Karpas-422 (cell line): Measurements from ENCODE around the gene CLIP2. TPM values are rescaled to one million over a fixed set of nuclear protein-coding genes. Genes with fewer than 3 reads are reported as not detected.
A peak's percentile ranks its signal among the peaks of the same experiment; 100 is the strongest.

Experiments
- DNase-seq: peaks from one replicate; pipeline ENCODE4 v3.0.0-alpha.2; 2015
- H2AFZ ChIP-seq: fragments of 200-600 bp; sonication (generic); 2 replicates; pipeline ENCODE4 v1.6.1; 2014; ENCODE audit warnings: antibody characterized with exemption, low read length, mixed read lengths
- H3K27ac ChIP-seq: fragments of 200-600 bp; sonication (generic); 2 replicates; pipeline ENCODE4 v1.5.1; 2014; ENCODE audit warnings: mild to moderate bottlenecking, low read length, moderate library complexity
- H3K27me3 ChIP-seq: fragments of 200-600 bp; sonication (generic); 2 replicates; pipeline ENCODE4 v1.6.1; 2014; ENCODE audit warnings: low read length, mixed read lengths
- H3K36me3 ChIP-seq: fragments of 200-600 bp; sonication (generic); 2 replicates; pipeline ENCODE4 v1.6.1; 2014; ENCODE audit warnings: low read length, mixed read lengths; ENCODE audit not compliant: insufficient read depth
- H3K4me1 ChIP-seq: fragments of 200-600 bp; sonication (generic); 2 replicates; pipeline ENCODE4 v1.6.1; 2014; ENCODE audit warnings: mild to moderate bottlenecking, low read length, mixed read lengths
- H3K4me2 ChIP-seq: fragments of 200-600 bp; sonication (generic); 2 replicates; pipeline ENCODE4 v1.6.1; 2014; ENCODE audit warnings: low read length, low read depth, mild to moderate bottlenecking; ENCODE audit not compliant: poor library complexity, severe bottlenecking
- H3K4me3 ChIP-seq: fragments of 200-600 bp; sonication (generic); 2 replicates; pipeline ENCODE4 v1.5.1; 2014; ENCODE audit warnings: mild to moderate bottlenecking, antibody characterized with exemption, low read length, mixed read lengths
- H3K79me2 ChIP-seq: fragments of 200-600 bp; sonication (generic); 2 replicates; pipeline ENCODE4 v1.6.1; 2014; ENCODE audit warnings: mild to moderate bottlenecking, low read length, mixed read lengths
- H3K9ac ChIP-seq: fragments of 200-600 bp; sonication (generic); 2 replicates; pipeline ENCODE4 v1.6.0; 2014; ENCODE audit warnings: low read length
- H3K9me2 ChIP-seq: fragments of 200-600 bp; sonication (generic), shearing (Covaris generic); replicated peaks from 2 replicates; pipeline ENCODE4 v1.6.0; 2014; ENCODE audit warnings: mild to moderate bottlenecking, low read length, moderate library complexity; ENCODE audit not compliant: insufficient read depth
- H3K9me3 ChIP-seq: fragments of 300-700, 200-600 bp; sonication (generic); 2 replicates; pipeline ENCODE4 v1.6.1; 2014; ENCODE audit warnings: low read length, mixed read lengths
- H4K20me1 ChIP-seq: fragments of 200-600 bp; sonication (generic); 2 replicates; pipeline ENCODE4 v1.6.1; 2014; ENCODE audit warnings: mild to moderate bottlenecking, antibody characterized with exemption, low read length, low read depth; ENCODE audit not compliant: insufficient read depth
- total RNA-seq: library from RNA; depleted of rRNA; stranded (reverse); fragments of >200 nt; shearing (Covaris generic); gene quantifications from 2 replicates; pipeline ENCODE4 v1.2.3, GENCODE V29; 2014; ENCODE audit warnings: low replicate concordance

Gene CLIP2
- total RNA-seq, 1 experiment from 2014 or later: not detected

DNA sequence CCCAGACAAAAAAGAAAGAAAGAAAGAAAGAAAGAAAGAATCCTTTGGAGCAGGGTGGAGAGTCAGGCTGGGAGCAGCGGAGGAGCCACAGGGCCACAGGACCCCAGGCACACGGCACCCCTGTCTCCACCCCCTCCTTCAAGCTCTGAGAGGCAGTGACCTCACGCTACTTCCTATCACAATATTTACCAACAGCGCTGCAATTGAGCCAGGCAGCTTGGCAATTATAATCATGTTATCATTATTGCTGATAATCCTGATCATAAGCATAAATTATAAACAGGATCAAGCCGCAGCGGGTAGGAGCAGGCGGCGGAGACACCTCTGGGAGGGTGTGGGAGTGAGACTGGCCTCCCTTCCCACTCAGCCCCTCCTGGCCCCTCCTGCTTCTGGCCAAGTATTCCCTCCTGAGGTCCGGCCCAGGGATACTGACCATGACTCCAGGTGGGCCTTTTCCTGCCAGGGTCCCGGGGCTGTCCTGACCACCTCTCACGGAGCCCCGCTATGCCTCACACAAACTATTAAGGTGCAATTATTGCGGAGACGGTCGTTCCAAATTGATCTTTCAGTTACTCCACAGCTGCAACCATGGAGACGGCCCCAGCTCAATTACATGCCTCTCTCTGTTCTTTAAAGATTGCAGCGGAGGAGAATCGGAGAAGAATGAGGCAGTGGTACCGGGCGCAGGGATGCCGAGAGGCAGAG, 154.5 kb downstream of the CLIP2 start:
- no peaks in the 10 kb centered on the region for H3K36me3 ChIP-seq
- no peaks in the 10 kb centered on the region for H4K20me1 ChIP-seq
- H3K27me3 ChIP-seq: no peaks in the 10 kb centered on the region
- H3K9me2 ChIP-seq: no peaks in the 10 kb centered on the region
- no peak overlapping the region for H3K4me3 ChIP-seq
- DNase-seq: no peak
- H2AFZ ChIP-seq: no peak overlapping the region
- H3K27ac ChIP-seq: no peak overlapping the region
- H3K79me2 ChIP-seq: no peaks in the 10 kb centered on the region
- H3K9ac ChIP-seq: no peak overlapping the region
- H3K9me3 ChIP-seq: no peaks in the 10 kb centered on the region
- H3K4me1 ChIP-seq: no peaks in the 10 kb centered on the region
- no peak overlapping the region for H3K4me2 ChIP-seq

DNA sequence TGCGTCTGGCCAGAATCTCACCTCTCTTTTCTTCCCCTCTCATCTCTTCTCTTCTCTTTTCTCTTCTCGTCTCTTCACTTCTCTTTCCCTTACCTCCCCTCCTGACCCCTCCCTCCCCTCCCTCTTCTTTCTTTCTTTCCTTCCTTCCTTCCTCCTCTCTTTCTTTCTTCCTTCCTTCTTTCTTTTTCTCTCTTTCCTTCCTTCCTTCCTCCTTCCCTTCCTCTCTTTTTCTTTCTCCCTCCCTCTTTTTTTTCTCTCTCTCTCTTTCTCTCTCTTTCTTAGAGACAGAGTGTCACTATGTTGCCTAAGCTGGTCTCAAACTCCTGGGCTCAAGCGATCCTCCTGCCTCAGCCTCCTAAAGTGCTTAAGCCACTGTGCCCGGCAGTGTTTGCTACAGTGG, 159.9 kb downstream of the CLIP2 start:
- Histone ChIP-seq H3K27ac (no peak overlapping the region), H3K4me1 (no peaks in the 10 kb centered on the region), H3K9me3 (no peaks in the 10 kb centered on the region), H4K20me1 (no peaks in the 10 kb centered on the region), H3K4me2 (no peak overlapping the region), H2AFZ (no peak overlapping the region), H3K4me3 (no peak overlapping the region), H3K27me3 (no peaks in the 10 kb centered on the region), H3K9ac (no peak overlapping the region), H3K79me2 (no peaks in the 10 kb centered on the region), H3K9me2 (no peaks in the 10 kb centered on the region), H3K36me3 (no peaks in the 10 kb centered on the region)
- no peak for DNase-seq

DNA sequence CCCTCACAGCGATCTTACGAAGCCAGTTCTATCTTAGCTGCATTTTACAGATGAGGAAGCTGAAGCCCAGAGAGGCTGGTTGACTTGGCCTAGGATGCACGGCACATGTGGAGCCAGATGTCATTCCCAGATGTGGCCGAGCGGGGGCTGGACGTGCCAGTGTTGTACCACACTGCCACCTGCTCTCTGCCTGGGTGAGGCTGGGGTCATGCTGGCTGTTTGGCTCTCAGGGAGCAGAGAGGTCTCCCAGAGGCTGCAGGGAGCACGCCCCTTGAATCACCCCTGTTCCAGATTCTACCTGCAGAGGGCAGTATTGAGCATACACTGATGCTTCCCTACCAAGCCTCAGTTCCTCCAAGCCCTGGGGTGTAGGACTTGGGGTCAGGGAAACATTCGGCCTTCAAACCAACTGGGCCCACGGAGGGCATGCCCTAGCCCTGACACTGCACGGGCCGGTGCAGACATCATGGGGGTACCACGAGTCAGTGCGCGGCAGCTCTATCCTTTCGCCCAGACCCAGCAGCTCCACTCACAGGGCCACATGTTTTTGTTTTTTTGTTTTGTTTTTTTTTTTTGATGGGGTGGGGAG, 160.7 kb downstream of the CLIP2 start:
- Histone ChIP-seq H4K20me1 (no peaks in the 10 kb centered on the region), H3K4me2 (no peak overlapping the region), H3K27me3 (no peaks in the 10 kb centered on the region), H3K27ac (no peak overlapping the region), H3K36me3 (no peaks in the 10 kb centered on the region), H2AFZ (no peak overlapping the region), H3K9ac (no peak overlapping the region), H3K9me3 (no peaks in the 10 kb centered on the region), H3K4me3 (no peak overlapping the region), H3K79me2 (no peaks in the 10 kb centered on the region), H3K9me2 (no peaks in the 10 kb centered on the region), H3K4me1 (no peaks in the 10 kb centered on the region)
- DNase-seq: peak; percentile 88

DNA sequence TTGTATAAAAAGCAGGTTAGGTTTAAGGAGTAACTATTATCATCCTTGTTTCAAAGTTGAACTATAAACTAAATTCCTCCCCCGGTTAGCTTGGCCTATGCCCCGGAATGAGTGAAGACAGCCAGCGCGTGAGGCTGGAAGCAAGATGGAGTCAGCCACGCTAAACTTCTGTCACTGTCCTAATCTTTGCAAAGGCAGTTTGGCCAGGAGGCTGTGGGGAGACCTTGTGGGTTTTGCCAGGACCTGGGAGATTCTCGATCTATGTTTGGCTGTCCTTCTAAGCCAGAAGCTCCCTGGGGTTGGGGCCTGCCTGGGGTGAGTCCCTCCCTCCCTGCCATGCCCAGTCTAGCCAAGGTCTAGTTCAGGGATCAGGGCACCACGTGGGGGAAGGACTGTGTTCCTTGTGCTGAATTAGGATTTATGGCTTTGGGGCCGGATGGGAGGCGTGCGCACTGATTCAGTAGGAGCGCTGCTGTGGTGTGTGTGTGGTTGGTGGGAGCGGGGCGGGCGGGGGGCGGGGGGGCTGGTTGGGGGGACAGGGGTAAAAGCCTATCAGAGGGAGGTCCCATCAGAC, 163.6 kb downstream of the CLIP2 start:
- H3K79me2 ChIP-seq: no peaks in the 10 kb centered on the region
- H3K27me3 ChIP-seq: no peaks in the 10 kb centered on the region
- DNase-seq: no peak
- no peak overlapping the region for H3K27ac ChIP-seq
- H3K4me1 ChIP-seq: no peaks in the 10 kb centered on the region
- H4K20me1 ChIP-seq: no peaks in the 10 kb centered on the region
- no peak overlapping the region for H3K4me2 ChIP-seq
- H2AFZ ChIP-seq: no peak overlapping the region
- no peak overlapping the region for H3K4me3 ChIP-seq
- no peaks in the 10 kb centered on the region for H3K9me2 ChIP-seq
- H3K9ac ChIP-seq: no peak overlapping the region
- no peaks in the 10 kb centered on the region for H3K36me3 ChIP-seq
- H3K9me3 ChIP-seq: no peaks in the 10 kb centered on the region

DNA sequence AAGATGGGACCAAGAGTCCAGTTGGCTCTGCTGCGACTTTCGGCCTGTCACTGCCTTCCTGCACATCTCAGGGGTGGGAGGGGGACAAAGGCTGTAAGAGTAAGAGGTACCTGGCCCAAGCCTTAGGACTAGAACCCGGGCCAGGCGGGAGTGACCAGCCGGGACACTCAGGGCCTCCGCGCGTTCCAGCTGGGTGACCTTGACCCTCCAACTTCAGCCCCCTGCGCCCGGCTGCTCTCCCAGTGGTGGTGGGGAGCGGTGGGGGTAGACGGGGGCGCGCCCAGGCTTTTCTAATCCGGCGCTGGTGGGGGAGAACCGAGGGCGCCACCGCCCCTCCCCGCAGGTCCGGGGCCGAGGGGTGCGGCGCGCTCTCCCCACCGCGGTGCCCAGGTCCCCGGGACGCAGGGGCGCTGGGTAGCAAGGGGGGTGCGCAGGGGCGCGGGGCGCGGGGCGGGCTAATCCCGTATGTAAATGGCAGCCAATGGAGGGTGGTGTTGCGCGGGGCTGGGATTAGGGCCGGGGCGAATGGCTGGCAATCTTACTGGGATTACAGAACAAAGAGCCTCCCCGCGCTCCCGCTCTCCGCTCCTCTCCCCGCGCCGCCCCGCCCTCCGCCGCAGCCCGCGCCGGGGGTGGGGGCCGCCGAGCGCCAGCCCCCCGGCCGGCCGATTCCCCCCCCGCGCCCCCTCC, 164.3 kb downstream of the CLIP2 start, which contains the start of gene GTF2IRD1:
Gene GTF2IRD1 (plus strand): TSS at position 585 of the 690 bp plus-strand sequence. CDS start 54,175 bp downstream, outside the sequence.
- Histone ChIP-seq H3K79me2 (no peaks in the 10 kb centered on the region), H3K9me3 (no peaks in the 10 kb centered on the region), H3K36me3 (no peaks in the 10 kb centered on the region), H3K27me3 (no peaks in the 10 kb centered on the region), H3K4me2 (no peak within 1 kb of the TSS), H3K9ac (no peak within 1 kb of the TSS), H2AFZ (no peak within 1 kb of the TSS), H3K27ac (no peak within 1 kb of the TSS), H3K4me3 (no peak within 1 kb of the TSS), H3K9me2 (no peaks in the 10 kb centered on the region), H3K4me1 (no peaks in the 10 kb centered on the region), H4K20me1 (no peaks in the 10 kb centered on the region)
- no peak for DNase-seq

DNA sequence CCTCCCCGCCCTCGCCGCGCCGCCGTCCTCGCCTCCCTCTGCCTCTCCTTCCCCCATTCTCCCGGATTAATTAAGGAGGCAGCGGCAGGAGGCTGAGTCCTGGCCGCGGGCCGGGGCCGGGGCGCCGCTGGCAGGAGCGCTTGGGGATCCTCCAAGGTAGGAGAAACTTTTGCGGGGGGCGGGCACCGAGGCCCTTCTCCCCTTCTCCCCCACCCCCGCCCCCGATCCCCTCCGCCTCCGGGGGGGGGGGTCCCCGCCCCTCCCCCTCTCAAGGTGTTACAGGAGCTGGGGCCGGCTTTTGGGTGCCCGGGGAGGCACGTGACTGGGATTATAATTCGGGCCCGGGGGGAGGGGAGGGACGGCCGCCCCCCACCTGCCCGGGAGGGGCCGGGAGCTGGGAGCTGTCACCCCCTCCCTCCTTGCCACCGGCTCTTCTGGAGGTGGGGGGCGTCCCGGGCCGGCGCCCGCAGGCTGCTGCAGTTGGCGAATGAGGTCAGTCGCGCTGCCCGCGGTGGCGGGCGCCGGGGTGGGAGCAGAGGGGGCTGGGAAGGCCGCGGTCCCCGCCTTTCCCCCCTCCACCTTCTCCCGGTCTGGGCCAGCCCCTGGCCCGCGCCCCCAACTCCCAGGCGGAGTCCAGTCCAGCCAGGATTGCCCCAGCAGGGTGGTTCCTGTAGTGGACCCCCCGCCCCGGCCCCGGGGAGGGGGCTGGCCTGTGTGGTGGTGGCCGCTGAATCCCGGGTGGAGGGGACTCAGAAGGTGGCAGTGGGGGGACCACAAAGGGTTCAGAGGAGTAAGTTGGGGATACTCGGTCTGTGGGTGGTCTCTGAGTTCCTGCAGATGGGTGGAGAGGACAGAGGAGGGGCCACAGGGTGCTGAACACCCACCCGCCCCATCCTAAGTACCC, 165.1 kb downstream of the CLIP2 start:
- H3K27me3 ChIP-seq: no peaks in the 10 kb centered on the region
- no peak overlapping the region for H3K27ac ChIP-seq
- no peak overlapping the region for H3K9ac ChIP-seq
- H2AFZ ChIP-seq: no peak overlapping the region
- no peaks in the 10 kb centered on the region for H3K4me1 ChIP-seq
- H3K4me2 ChIP-seq: no peak overlapping the region
- no peaks in the 10 kb centered on the region for H3K79me2 ChIP-seq
- no peak for DNase-seq
- no peak overlapping the region for H3K4me3 ChIP-seq
- no peaks in the 10 kb centered on the region for H3K9me3 ChIP-seq
- H3K36me3 ChIP-seq: no peaks in the 10 kb centered on the region
- H3K9me2 ChIP-seq: no peaks in the 10 kb centered on the region
- no peaks in the 10 kb centered on the region for H4K20me1 ChIP-seq

DNA sequence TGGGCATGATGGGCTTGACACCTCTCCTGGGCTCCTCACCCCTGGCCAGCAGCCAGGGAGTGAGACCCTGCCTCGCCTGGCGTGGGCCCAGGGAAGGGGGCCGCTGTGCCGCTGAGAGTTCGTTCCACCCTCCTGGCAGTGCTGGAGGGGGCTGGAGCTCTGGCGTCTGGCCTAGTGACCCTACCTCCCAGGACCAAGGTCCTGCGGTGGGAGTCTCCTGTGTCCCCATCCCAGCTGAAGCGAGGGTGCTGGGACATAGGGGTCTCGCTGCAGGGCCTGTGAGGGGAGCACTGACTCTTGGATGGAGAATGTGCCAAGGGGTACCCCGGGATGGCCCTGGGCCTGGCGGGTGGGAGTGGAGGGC, 165.7 kb downstream of the CLIP2 start:
- no peak overlapping the region for H3K4me2 ChIP-seq
- H3K9ac ChIP-seq: no peak overlapping the region
- no peaks in the 10 kb centered on the region for H3K4me1 ChIP-seq
- DNase-seq: no peak
- no peaks in the 10 kb centered on the region for H3K9me3 ChIP-seq
- no peaks in the 10 kb centered on the region for H3K27me3 ChIP-seq
- H2AFZ ChIP-seq: no peak overlapping the region
- H3K4me3 ChIP-seq: no peak overlapping the region
- no peak overlapping the region for H3K27ac ChIP-seq
- H3K36me3 ChIP-seq: no peaks in the 10 kb centered on the region
- no peaks in the 10 kb centered on the region for H3K79me2 ChIP-seq
- H3K9me2 ChIP-seq: no peaks in the 10 kb centered on the region
- no peaks in the 10 kb centered on the region for H4K20me1 ChIP-seq
